Astrocyte (in vitro differentiated cells and primary cell): ENCODE measurements around the gene MYOZ1.

Experiments
- CTCF ChIP-seq: IDR thresholded peaks from 2 replicates; pipeline ENCODE4 v1.5.1; 2011; ENCODE audit warnings: low read depth, mild to moderate bottlenecking, inconsistent platforms, low read length, moderate library complexity; ENCODE audit not compliant: insufficient read depth
- EZH2 ChIP-seq: IDR thresholded peaks from 2 replicates; pipeline ENCODE4 v1.6.1; 2012; ENCODE audit warnings: mild to moderate bottlenecking, low read length, inconsistent platforms; ENCODE audit not compliant: insufficient read depth

GRCh38 chr10:73635781-73636180 is 5.5 kb downstream of the MYOZ1 start:
- no peak for TF ChIP-seq CTCF
- TF ChIP-seq EZH2, result no peak
